Skeletal muscle satellite cell (primary cell): ENCODE data around the gene PROB1.

Source experiments
- H3K27me3 ChIP-seq: 2 replicates; pipeline ENCODE4 v1.7.0; 2013; ENCODE audit warnings: low read length; ENCODE audit not compliant: control insufficient read depth, insufficient read depth
- H3K36me3 ChIP-seq: 2 replicates; pipeline ENCODE4 v1.7.0; 2013; ENCODE audit warnings: mild to moderate bottlenecking, control low read depth, low read length; ENCODE audit not compliant: insufficient read depth
- H3K4me1 ChIP-seq: 2 replicates; pipeline ENCODE4 v1.7.0; 2013; ENCODE audit warnings: low read length; ENCODE audit not compliant: control insufficient read depth, insufficient read depth
- H3K4me2 ChIP-seq: 2 replicates; pipeline ENCODE4 v1.7.0; 2013; ENCODE audit warnings: mild to moderate bottlenecking, low read length
- H3K4me3 ChIP-seq: 2 replicates; pipeline ENCODE4 v1.7.0; 2013; ENCODE audit warnings: low read length
- H3K9ac ChIP-seq: 2 replicates; pipeline ENCODE4 v1.7.0; 2013; ENCODE audit warnings: mild to moderate bottlenecking, low read depth, low read length, moderate library complexity
- H3K9me3 ChIP-seq: replicated peaks from 2 replicates; pipeline ENCODE4 v1.7.0; 2013; ENCODE audit warnings: mild to moderate bottlenecking, control low read depth, low read length

Gene PROB1

GRCh38 chr5:139381837-139382761 lies 12.8 kb downstream of the PROB1 start:
- H3K4me3 ChIP-seq = no peak overlapping the region
- H3K36me3 ChIP-seq = no peaks in the 10 kb centered on the region
- H3K9ac ChIP-seq = no peak overlapping the region
- no peaks in the 10 kb centered on the region for H3K9me3 ChIP-seq
- peaks cover 27% of the 10 kb centered on the region for H3K4me1 ChIP-seq
- no peak overlapping the region for H3K4me2 ChIP-seq
- H3K27me3 ChIP-seq = no peaks in the 10 kb centered on the region

DNA sequence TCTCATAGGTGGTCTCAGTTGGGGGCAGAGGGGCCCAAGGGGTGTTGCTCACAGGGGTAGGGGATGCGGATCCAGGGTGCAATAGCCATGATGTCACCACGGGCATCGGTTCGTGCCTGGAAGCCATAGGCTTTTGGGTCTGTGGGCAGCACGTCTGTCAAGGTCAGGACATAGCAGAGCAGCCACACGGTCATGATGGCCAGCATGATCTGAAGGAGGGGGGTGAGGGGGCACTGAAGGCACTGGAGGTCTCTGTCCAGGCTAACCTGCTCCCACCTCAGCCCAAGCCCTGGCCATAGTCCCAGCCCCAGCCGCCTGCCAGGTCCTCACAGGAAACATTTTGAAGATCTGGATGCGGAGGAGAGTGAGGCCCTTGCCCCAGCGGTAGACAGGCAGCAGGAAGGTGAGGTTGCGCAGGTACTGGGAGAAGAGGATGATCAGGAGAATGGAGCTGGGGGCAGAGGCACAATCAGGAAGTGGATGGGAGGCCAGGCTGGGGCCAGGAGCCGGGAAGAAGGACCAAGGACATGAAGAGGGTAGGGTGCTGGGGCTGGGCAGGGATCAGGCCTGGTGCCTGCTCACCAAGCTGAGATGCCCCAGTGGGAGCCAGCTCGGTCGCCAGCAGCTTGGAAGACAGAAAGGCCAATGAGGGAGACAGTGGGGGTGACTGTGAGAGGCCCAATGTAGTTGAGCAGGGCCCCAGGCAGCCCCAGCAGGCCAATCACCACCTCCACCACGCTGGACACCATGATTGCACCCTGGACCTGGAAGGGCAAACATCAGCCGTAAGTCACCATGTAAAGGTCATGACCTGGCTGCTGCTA lies 15.1 kb downstream of the PROB1 start:
- H3K9me3 ChIP-seq = no peaks in the 10 kb centered on the region
- no peak overlapping the region for H3K9ac ChIP-seq
- H3K27me3 ChIP-seq = no peaks in the 10 kb centered on the region
- peaks cover 19% of the 10 kb centered on the region for H3K4me1 ChIP-seq
- H3K36me3 ChIP-seq = peaks cover 5% of the 10 kb centered on the region
- H3K4me3 ChIP-seq = no peak overlapping the region
- H3K4me2 ChIP-seq = no peak overlapping the region

DNA sequence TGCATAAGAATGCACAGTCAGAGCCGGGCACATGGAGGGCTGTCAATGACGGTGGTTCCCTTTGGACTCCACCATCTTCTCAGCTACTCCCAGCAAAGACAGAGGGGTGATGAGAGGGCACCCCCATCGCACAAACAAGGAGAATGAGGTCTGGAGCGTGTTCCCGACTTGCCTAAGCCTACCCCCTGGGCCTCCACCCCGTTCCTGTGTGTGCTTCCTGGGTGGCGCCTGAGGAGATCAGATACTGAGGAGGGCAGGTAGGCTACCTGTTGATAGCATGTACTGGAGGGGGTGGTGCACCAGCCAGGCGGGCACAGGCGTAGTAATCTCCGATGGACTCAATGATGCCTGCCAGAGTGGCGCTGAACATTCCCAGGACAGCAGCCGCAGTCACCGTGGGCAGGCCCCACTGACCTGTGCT lies 16.0 kb downstream of the PROB1 start:
- Histone ChIP-seq H3K9ac (no peak overlapping the region), H3K4me3 (no peak overlapping the region), H3K9me3 (no peaks in the 10 kb centered on the region), H3K27me3 (no peaks in the 10 kb centered on the region), H3K4me1 (peaks cover 12% of the 10 kb centered on the region), H3K4me2 (no peak overlapping the region), H3K36me3 (peaks cover 9% of the 10 kb centered on the region)

DNA sequence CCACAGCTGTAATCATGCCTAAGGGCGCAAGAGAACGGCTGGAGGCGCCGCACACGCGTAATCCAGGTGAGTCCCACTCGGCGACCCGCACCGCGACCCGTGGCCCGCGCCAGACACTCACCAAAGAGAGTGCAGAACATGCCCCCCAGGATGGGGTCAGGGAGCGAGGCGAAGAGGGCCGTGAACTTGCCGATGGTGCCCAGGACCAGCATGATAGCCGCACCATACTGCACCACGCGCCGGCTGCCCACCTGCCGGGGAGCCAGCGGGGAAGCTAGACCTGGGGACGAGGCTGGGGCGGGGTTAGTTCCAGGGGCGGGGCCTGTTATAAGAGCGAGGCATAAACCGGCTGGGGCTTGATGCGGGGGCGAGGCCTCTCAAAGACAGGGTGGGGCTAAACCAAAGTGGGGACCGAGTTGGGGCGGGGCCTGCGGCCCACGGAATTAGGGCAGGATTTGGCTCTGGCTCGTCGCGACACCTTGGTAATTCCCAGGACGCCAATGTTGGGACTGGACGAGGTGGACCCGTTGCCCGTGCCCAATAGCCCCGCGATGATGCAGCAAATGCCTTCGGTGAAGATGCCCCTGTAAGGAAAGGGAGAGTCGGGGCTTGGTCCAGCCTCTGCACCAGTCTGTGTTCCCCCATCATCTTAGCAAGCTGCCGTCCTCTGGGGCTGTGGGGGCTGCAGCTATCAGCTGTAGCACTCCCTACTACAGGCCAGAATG lies 16.6 kb downstream of the PROB1 start:
- Histone ChIP-seq H3K4me1 (peaks cover 13% of the 10 kb centered on the region), H3K27me3 (no peaks in the 10 kb centered on the region), H3K4me3 (no peak overlapping the region), H3K4me2 (no peak overlapping the region), H3K9ac (no peak overlapping the region), H3K9me3 (no peaks in the 10 kb centered on the region), H3K36me3 (peaks cover 9% of the 10 kb centered on the region)

GRCh38 chr5:139377226-139377625 lies 17.7 kb downstream of the PROB1 start:
- Histone ChIP-seq H3K9ac (no peak overlapping the region), H3K4me3 (no peak overlapping the region), H3K27me3 (no peaks in the 10 kb centered on the region), H3K4me1 (peaks cover 11% of the 10 kb centered on the region), H3K9me3 (no peaks in the 10 kb centered on the region), H3K4me2 (no peak overlapping the region), H3K36me3 (peaks cover 9% of the 10 kb centered on the region)

DNA sequence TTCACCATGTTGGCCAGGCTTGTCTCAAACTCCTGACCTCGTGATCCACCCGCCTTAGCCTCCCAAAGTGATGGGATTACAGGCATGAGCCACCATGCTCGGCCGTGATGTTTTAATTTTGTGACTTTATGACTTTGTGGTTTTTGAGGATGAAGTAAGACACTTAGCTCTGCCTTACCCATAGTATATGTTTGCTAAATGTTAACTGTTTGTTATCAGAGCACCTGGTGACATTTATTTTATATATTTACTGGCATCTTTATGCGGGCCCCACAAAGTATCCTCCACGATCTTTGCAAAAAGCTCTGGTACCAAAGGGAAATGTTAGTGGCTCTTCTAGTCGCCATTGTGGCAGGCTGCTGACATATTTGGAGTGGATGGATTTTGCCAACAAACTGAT lies 18.5 kb downstream of the PROB1 start:
- Histone ChIP-seq H3K9ac (no peak overlapping the region), H3K4me3 (no peak overlapping the region), H3K4me1 (peaks cover 14% of the 10 kb centered on the region), H3K4me2 (no peak overlapping the region), H3K9me3 (no peaks in the 10 kb centered on the region), H3K27me3 (no peaks in the 10 kb centered on the region), H3K36me3 (peaks cover 18% of the 10 kb centered on the region)

DNA sequence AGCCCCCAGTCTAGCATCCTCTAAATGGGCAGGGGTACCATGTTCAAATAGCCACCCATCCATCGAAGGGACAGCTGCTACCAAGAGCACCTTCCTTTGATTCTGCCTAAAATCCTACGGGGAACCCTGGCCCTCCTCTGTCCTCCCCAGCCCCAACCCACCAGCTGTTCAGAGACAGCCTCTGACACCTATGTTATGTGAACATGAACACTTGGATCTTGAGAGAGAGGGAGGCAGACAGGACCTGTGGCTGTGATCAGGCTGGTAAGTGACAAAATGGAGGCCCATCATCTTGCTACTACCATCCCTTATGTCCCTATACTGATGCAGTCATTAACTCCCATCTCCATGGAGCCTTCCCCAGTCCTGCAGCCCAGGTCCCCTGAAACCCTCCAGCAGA lies 20.0 kb downstream of the PROB1 start:
- H3K27me3 ChIP-seq = no peaks in the 10 kb centered on the region
- H3K9ac ChIP-seq = no peak overlapping the region
- no peak overlapping the region for H3K4me2 ChIP-seq
- peaks cover 24% of the 10 kb centered on the region for H3K36me3 ChIP-seq
- peaks cover 16% of the 10 kb centered on the region for H3K4me1 ChIP-seq
- H3K9me3 ChIP-seq = no peaks in the 10 kb centered on the region
- no peak overlapping the region for H3K4me3 ChIP-seq

GRCh38 chr5:139371482-139372435 lies 23.1 kb downstream of the PROB1 start:
- no peaks in the 10 kb centered on the region for H3K27me3 ChIP-seq
- peaks cover 34% of the 10 kb centered on the region for H3K36me3 ChIP-seq
- H3K4me1 ChIP-seq = peaks cover 32% of the 10 kb centered on the region
- no peaks in the 10 kb centered on the region for H3K9me3 ChIP-seq
- H3K9ac ChIP-seq = no peak overlapping the region
- no peak overlapping the region for H3K4me3 ChIP-seq
- H3K4me2 ChIP-seq = no peak overlapping the region

DNA sequence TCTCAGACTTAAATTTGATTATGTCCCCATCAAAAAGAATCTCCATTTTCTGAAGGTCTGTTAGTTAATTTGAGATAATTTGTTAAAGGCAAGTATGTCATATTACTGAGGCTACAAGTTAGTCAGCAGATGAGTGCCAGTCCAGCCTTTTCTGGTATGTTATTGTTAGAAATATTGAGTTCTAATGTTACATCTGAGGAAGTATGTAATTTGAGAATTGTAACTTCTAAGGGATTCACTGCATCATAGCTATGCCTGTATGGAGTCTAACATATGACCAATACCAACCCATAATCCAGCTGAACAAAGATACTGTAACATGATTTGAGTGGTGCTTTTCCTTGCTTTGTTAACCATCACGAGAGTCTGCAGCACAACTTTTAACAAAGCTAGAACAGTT lies 25.7 kb downstream of the PROB1 start:
- Histone ChIP-seq H3K27me3 (no peaks in the 10 kb centered on the region), H3K9ac (peak overlapping the region; percentile 57), H3K4me1 (peaks cover 32% of the 10 kb centered on the region), H3K4me3 (no peak overlapping the region), H3K4me2 (peak overlapping the region; percentile 56), H3K36me3 (peaks cover 47% of the 10 kb centered on the region), H3K9me3 (no peaks in the 10 kb centered on the region)

- peaks cover 52% of the 10 kb centered on the region for H3K36me3 ChIP-seq
- H3K4me3 ChIP-seq = no peak overlapping the region
- peak overlapping the region; percentile 57 for H3K9ac ChIP-seq
- no peaks in the 10 kb centered on the region for H3K27me3 ChIP-seq
- peaks cover 27% of the 10 kb centered on the region for H3K4me1 ChIP-seq
- peak overlapping the region; percentile 56 for H3K4me2 ChIP-seq
- H3K9me3 ChIP-seq = no peaks in the 10 kb centered on the region
Measured at GRCh38 chr5:139368613-139369012, 26.3 kb downstream of the PROB1 start.
